HEK293 (cell line): ENCODE measurements around the gene SYCP3.

Experiments
- CTCF ChIP-seq: fragments of 450-650 bp; formaldehyde crosslinking; IDR thresholded peaks from 2 replicates; pipeline ENCODE4 v1.5.1; 2016; ENCODE audit warnings: missing biosample characterization, missing genetic modification characterization
- ZNF121 ChIP-seq: fragments of 450-650 bp; formaldehyde crosslinking; IDR thresholded peaks from 2 replicates; pipeline ENCODE4 v1.5.1; 2016; ENCODE audit warnings: missing biosample characterization, missing genetic modification characterization

- TF ChIP-seq ZNF121 (tag by site-specific recombination) (no peak), CTCF (tag by site-specific recombination) (no peak)
Measured at GRCh38 chr12:101713059-101713682, 26.1 kb downstream of the SYCP3 start.
